Vagina (tissue), 2 donors: ENCODE results near the gene FCMR.

Experiments used
- POLR2A ChIP-seq, 2 donors: fragments of 450-650 bp; IDR thresholded peaks; one replicate each; pipeline ENCODE4 v1.6.1; 2017; ENCODE audit warnings: antibody characterized with exemption in 2 of 2, mild to moderate bottlenecking in 2 of 2, moderate library complexity in 2 of 2
- TF ChIP-seq, protein P1 (sequence below), 3 experiments: fragments of 450-650 bp in 2 of 3; fragments of 200-600 bp in 1 of 3; sonication (generic) in 1 of 3; IDR thresholded peaks; one replicate each; pipeline ENCODE4 v1.5.1; 2017 to 2019; ENCODE audit warnings: antibody characterized with exemption in 3 of 3, mild to moderate bottlenecking in 2 of 3, moderate library complexity in 2 of 3

GRCh38 chr1:206898915-206899431, 22.8 kb downstream of the FCMR start:
- no peak for TF ChIP-seq POLR2A (IDR thresholded peaks at IDR 0.05)
- TF ChIP-seq, protein P1, sequence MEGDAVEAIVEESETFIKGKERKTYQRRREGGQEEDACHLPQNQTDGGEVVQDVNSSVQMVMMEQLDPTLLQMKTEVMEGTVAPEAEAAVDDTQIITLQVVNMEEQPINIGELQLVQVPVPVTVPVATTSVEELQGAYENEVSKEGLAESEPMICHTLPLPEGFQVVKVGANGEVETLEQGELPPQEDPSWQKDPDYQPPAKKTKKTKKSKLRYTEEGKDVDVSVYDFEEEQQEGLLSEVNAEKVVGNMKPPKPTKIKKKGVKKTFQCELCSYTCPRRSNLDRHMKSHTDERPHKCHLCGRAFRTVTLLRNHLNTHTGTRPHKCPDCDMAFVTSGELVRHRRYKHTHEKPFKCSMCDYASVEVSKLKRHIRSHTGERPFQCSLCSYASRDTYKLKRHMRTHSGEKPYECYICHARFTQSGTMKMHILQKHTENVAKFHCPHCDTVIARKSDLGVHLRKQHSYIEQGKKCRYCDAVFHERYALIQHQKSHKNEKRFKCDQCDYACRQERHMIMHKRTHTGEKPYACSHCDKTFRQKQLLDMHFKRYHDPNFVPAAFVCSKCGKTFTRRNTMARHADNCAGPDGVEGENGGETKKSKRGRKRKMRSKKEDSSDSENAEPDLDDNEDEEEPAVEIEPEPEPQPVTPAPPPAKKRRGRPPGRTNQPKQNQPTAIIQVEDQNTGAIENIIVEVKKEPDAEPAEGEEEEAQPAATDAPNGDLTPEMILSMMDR (IDR thresholded peaks at IDR 0.05): no peak
